Suprapubic skin (tissue), 4 donors: ENCODE measurements around the gene NATD1.

Experiments used
- EP300 ChIP-seq: sonication (generic); formaldehyde crosslinking; IDR thresholded peaks from one replicate; pipeline ENCODE4 v1.6.1; 2017; ENCODE audit warnings: antibody characterized with exemption
- POLR2A ChIP-seq, 2 donors: fragments of 450-650 bp; IDR thresholded peaks; one replicate each; pipeline ENCODE4 v1.6.1; 2017; ENCODE audit warnings: antibody characterized with exemption in 2 of 2, mild to moderate bottlenecking in 2 of 2, moderate library complexity in 2 of 2
- POLR2AphosphoS5 ChIP-seq, 3 donors: sonication (generic); formaldehyde crosslinking; IDR thresholded peaks; one replicate each; pipeline ENCODE4 v1.6.1; 2017; ENCODE audit warnings: antibody characterized with exemption in 3 of 3
- TF ChIP-seq, protein P1 (sequence below), 2 donors: fragments of 200-600 bp in 1 of 2; fragments of 450-650 bp in 1 of 2; sonication (generic) in 1 of 2; IDR thresholded peaks; one replicate each; pipeline ENCODE4 v1.5.1; 2016 to 2019; ENCODE audit warnings: antibody characterized with exemption in 2 of 2, mild to moderate bottlenecking in 1 of 2, moderate library complexity in 1 of 2

DNA sequence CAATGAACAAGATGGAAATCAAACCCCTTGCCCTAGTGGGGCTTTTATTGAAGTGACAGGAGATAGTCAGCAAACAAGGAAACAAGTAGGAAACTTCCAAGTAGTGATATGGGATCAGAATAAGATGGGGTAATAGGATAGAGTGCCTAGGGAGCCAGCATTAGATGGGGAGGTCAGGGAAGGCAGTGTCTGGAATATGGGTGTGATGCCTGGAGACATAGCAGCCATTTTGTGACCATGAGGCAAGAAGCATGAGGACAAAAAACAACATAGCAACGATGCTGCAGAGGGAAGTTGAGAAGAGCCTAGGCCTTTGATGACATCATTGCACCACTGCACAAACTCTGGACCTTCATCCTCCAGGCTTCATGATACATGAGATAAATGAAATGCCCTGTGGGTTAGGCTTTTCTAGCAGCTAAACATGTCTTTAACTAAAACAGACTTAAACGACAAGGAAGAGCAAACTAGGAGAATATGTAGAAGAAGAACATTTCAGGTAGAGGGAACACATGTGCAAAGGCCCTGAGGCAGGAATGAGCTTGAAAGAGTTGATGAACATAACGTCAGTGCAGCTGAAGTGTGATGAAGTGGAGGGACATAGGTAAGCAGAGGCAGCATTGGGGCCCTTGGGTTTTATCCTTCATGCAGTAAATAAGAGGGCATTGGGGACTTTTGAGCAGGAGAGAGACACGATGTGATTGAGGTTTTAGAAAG, 21.0 kb downstream of the NATD1 start:
- TF ChIP-seq, protein P1, sequence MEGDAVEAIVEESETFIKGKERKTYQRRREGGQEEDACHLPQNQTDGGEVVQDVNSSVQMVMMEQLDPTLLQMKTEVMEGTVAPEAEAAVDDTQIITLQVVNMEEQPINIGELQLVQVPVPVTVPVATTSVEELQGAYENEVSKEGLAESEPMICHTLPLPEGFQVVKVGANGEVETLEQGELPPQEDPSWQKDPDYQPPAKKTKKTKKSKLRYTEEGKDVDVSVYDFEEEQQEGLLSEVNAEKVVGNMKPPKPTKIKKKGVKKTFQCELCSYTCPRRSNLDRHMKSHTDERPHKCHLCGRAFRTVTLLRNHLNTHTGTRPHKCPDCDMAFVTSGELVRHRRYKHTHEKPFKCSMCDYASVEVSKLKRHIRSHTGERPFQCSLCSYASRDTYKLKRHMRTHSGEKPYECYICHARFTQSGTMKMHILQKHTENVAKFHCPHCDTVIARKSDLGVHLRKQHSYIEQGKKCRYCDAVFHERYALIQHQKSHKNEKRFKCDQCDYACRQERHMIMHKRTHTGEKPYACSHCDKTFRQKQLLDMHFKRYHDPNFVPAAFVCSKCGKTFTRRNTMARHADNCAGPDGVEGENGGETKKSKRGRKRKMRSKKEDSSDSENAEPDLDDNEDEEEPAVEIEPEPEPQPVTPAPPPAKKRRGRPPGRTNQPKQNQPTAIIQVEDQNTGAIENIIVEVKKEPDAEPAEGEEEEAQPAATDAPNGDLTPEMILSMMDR (IDR thresholded peaks at IDR 0.05): no peak
- TF ChIP-seq EP300: no peak
- TF ChIP-seq POLR2A (IDR thresholded peaks at IDR 0.05): no peak
- TF ChIP-seq POLR2AphosphoS5 (IDR thresholded peaks at IDR 0.05): no peak
